ENCODE results near the gene PLAA. TPM values are rescaled to one million over a fixed set of nuclear protein-coding genes. Genes with fewer than 3 reads are reported as not detected.

The PLAA gene
- total RNA-seq, 2 donors from 2014 or later: 11.2 to 17.9 TPM

DNA sequence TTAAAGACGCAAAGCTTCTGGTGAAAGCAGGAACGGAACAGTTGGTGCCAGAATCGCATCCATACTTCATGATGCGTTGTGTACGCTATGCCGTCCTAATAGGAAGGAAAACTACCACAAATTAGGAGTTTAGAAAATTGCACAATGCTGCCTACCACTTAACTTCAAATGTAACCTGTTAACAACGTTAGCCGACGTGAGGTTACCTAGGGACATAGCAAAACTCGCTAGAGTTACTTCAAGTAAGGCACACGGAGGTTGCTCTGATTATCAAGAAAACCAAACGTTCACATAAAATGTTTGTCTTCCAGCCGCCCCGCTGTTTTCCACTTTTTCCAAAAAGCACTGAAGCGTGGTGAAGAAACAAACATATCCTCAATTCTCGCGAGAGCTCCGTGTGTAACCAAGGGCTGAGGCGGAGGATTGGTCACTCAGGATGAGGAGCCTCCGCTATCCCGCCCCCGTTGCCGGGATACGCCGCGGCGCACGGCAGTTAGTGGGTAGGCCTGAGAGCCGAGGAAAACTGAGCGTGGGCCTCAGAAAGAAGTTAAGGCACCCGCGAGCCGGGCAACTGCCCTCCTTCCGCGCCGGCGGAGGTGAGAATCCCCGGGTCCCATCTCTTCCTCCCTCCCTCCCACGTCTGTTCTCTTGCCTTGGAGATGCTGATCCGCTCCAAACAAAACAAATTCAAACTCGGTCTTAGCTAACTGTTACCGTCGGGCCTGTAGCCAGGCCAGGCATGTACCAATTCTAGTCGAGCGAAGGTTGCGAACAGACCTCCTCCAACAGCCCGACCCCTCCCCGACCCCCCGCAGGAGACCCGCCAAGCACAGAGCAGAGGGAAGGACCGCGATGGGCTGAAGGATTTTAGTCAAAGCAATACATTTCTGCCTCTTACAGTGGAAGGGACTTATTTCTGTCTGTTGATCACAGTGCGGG, 9.1 kb upstream of the PLAA start, which contains the start of gene IFT74:
Gene IFT74, plus strand, starts transcription at position 492 of the 939 bp plus-strand sequence. CDS start 5,556 bp downstream, outside the sequence.
- Histone ChIP-seq H3K36me3 (replicated peaks in 1 of 2; ENCODE audit: insufficient read depth in 1 of 2, low read depth in 2 of 2) (no peaks in the 10 kb centered on the region), H3K9me3 (no peaks in the 10 kb centered on the region), H3K4me1 (peaks cover 18% of the 10 kb centered on the region), H3K27ac (peak within 1 kb of the TSS; percentile 60 to 90 (median 81)), H3K4me3 (peak within 1 kb of the TSS; percentile 65 to 79), H3K27me3 (no peaks in the 10 kb centered on the region)
- TF ChIP-seq POLR2A (IDR thresholded peaks at IDR 0.05): peak; percentile 44 to 84 (median 80)
- TF ChIP-seq, protein P1, sequence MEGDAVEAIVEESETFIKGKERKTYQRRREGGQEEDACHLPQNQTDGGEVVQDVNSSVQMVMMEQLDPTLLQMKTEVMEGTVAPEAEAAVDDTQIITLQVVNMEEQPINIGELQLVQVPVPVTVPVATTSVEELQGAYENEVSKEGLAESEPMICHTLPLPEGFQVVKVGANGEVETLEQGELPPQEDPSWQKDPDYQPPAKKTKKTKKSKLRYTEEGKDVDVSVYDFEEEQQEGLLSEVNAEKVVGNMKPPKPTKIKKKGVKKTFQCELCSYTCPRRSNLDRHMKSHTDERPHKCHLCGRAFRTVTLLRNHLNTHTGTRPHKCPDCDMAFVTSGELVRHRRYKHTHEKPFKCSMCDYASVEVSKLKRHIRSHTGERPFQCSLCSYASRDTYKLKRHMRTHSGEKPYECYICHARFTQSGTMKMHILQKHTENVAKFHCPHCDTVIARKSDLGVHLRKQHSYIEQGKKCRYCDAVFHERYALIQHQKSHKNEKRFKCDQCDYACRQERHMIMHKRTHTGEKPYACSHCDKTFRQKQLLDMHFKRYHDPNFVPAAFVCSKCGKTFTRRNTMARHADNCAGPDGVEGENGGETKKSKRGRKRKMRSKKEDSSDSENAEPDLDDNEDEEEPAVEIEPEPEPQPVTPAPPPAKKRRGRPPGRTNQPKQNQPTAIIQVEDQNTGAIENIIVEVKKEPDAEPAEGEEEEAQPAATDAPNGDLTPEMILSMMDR (IDR thresholded peaks at IDR 0.05): no peak
- peak; percentile 97 to 99 (median 98) for DNase-seq
- ATAC-seq: peak; percentile 100
- intact Hi-C loops (cut with DNase I): loop anchor here (10.0 kb wide), 1 partner anchor 51 kb away; no protein-coding TSS in a partner anchor
- 0% methylated on average over 33 to 53 of the region's 53 CpGs for WGBS, 2 donors

- DNase-seq (peak in 2 of 4 donors; percentile 14 to 45), ATAC-seq (peak; percentile 14)
- Histone ChIP-seq H3K4me3 (peak overlapping the region; percentile 65 to 79), H3K36me3 (replicated peaks in 1 of 2; ENCODE audit: insufficient read depth in 1 of 2, low read depth in 2 of 2) (no peaks in the 10 kb centered on the region), H3K9me3 (no peaks in the 10 kb centered on the region), H3K4me1 (peaks cover 18% of the 10 kb centered on the region), H3K27me3 (no peaks in the 10 kb centered on the region), H3K27ac (peak overlapping the region in 3 of 4 donors; percentile 73 to 90 (median 89))
- TF ChIP-seq POLR2A (IDR thresholded peaks at IDR 0.05): no peak
- TF ChIP-seq, protein P1 (IDR thresholded peaks at IDR 0.05): no peak
- intact Hi-C loops (cut with DNase I): loop anchor here (10.0 kb wide), 1 partner anchor 51 kb away; no protein-coding TSS in a partner anchor
- 27 to 31% methylated on average over 4 of the region's 4 CpGs for WGBS, 2 donors
These were observed 8.3 kb upstream of the PLAA start for GRCh38 chr9:26955222-26955903.

- 58 to 70% methylated on average over 3 of the region's 3 CpGs for WGBS, 2 donors
- TF ChIP-seq, protein P1 (IDR thresholded peaks at IDR 0.05): no peak
- TF ChIP-seq POLR2A (IDR thresholded peaks at IDR 0.05): no peak
These were observed 7.0 kb upstream of the PLAA start for GRCh38 chr9:26954050-26954508.

GRCh38 chr9:26951794-26952193, 4.8 kb upstream of the PLAA start:
- no peak for TF ChIP-seq POLR2A (IDR thresholded peaks at IDR 0.05)
- TF ChIP-seq, protein P1 (IDR thresholded peaks at IDR 0.05): no peak
- no peak for DNase-seq
- peaks cover 16% of the 10 kb centered on the region for H3K4me1 ChIP-seq
- 55 to 75% methylated on average over 3 of the region's 3 CpGs for WGBS, 2 donors
- H3K9me3 ChIP-seq: no peaks in the 10 kb centered on the region
- intact Hi-C loops (cut with DNase I): loop anchor here (10.0 kb wide), 1 partner anchor 47 kb away; no protein-coding TSS in a partner anchor
- H3K27me3 ChIP-seq: no peaks in the 10 kb centered on the region
- H3K27ac ChIP-seq: no peak overlapping the region
- no peak overlapping the region for H3K4me3 ChIP-seq
- no peak for ATAC-seq
- no peaks in the 10 kb centered on the region for H3K36me3 ChIP-seq (replicated peaks in 1 of 2; ENCODE audit: insufficient read depth in 1 of 2, low read depth in 2 of 2)

More at GRCh38 chr9:26954050-26954508, 7.0 kb upstream of the PLAA start:
- intact Hi-C loops (cut with DNase I): loop anchor here (10.0 kb wide), 1 partner anchor 49 kb away; no protein-coding TSS in a partner anchor
- Histone ChIP-seq H3K27me3 (no peaks in the 10 kb centered on the region), H3K36me3 (replicated peaks in 1 of 2; ENCODE audit: insufficient read depth in 1 of 2, low read depth in 2 of 2) (no peaks in the 10 kb centered on the region), H3K27ac (peak overlapping the region in 1 of 4 donors; percentile 33), H3K4me3 (no peak overlapping the region), H3K9me3 (no peaks in the 10 kb centered on the region), H3K4me1 (peaks cover 18% of the 10 kb centered on the region)
- DNase-seq (no peak), ATAC-seq (no peak)
